ENCODE results near the gene CCDC97.
"Not testable (repeated sequence)": the region's sequence is repeated elsewhere in the genome, so short reads cannot be mapped to it uniquely, and the experiment has no call there.

GRCh38 chr19:41289814-41290213 lies 20.2 kb upstream of the CCDC97 start:
- not testable (repeated sequence) for TF ChIP-seq POLR2A, CTCF (IDR thresholded peaks at IDR 0.05)
